VCaP (cell line): ENCODE results near the gene COL20A1.

Experiments used
- H3K27ac ChIP-seq: fragments of 450-650 bp; 2 replicates; pipeline ENCODE4 v1.5.1; 2017
- CTCF ChIP-seq: fragments of 450-650 bp; conservative IDR thresholded peaks from 2 replicates; pipeline ENCODE4 v1.5.1; 2017; ENCODE audit warnings: mild to moderate bottlenecking, moderate library complexity

The COL20A1 gene

GRCh38 chr20:63346131-63347080 lies 53.4 kb downstream of the COL20A1 start:
- no peak overlapping the region for H3K27ac ChIP-seq
- TF ChIP-seq CTCF = no peak

- TF ChIP-seq CTCF = no peak
- H3K27ac ChIP-seq = no peak overlapping the region
Measured at GRCh38 chr20:63347081-63347741, 54.2 kb downstream of the COL20A1 start.

- H3K27ac ChIP-seq = no peak overlapping the region
- TF ChIP-seq CTCF = no peak
Measured at GRCh38 chr20:63347950-63348827, 55.2 kb downstream of the COL20A1 start.

GRCh38 chr20:63348828-63349515 lies 56.0 kb downstream of the COL20A1 start:
- no peak for TF ChIP-seq CTCF
- H3K27ac ChIP-seq = no peak overlapping the region

- H3K27ac ChIP-seq = no peak overlapping the region
- no peak for TF ChIP-seq CTCF
Measured at GRCh38 chr20:63349516-63349895, 56.5 kb downstream of the COL20A1 start.

- no peak overlapping the region for H3K27ac ChIP-seq
- TF ChIP-seq CTCF = no peak
Measured at GRCh38 chr20:63350196-63350595, 57.2 kb downstream of the COL20A1 start.
